ENCODE measurements around the gene MCF2L2.

MCF2L2 gene

GRCh38 chr3:183210862-183211341, 217.5 kb downstream of the MCF2L2 start:
- no peak for DNase-seq (ENCODE audit: low spot score)
- ChIA-PET POLR2A (ENCODE audit: low non-redundant PET) (no interaction called here), CTCF (interaction anchor here (1.0 kb wide), 1 partner anchor 171 kb away, joined by 3 read pairs; no protein-coding TSS in a partner anchor)
- TF ChIP-seq CTCF (conservative IDR thresholded peaks at IDR 0.05; ENCODE audit: low read depth) = no peak
- H3K27ac ChIP-seq = no peak overlapping the region

GRCh38 chr3:183210341-183210740, 218.1 kb downstream of the MCF2L2 start:
- CTCF ChIA-PET = interaction anchor here (1.0 kb wide), 1 partner anchor 172 kb away, joined by 3 read pairs; no protein-coding TSS in a partner anchor
- no peak overlapping the region for H3K27ac ChIP-seq
- POLR2A ChIA-PET (ENCODE audit: low non-redundant PET) = no interaction called here
- TF ChIP-seq CTCF (conservative IDR thresholded peaks at IDR 0.05; ENCODE audit: low read depth) = no peak
- DNase-seq (ENCODE audit: low spot score) = no peak

- no peak overlapping the region for H3K27ac ChIP-seq
- TF ChIP-seq CTCF (conservative IDR thresholded peaks at IDR 0.05; ENCODE audit: low read depth) = no peak
- POLR2A ChIA-PET (ENCODE audit: low non-redundant PET) = no interaction called here
- no peak for DNase-seq (ENCODE audit: low spot score)
- CTCF ChIA-PET = no interaction called here
Measured at GRCh38 chr3:183208800-183209199, 219.6 kb downstream of the MCF2L2 start.

GRCh38 chr3:183208260-183208659, 220.2 kb downstream of the MCF2L2 start:
- no peak overlapping the region for H3K27ac ChIP-seq
- TF ChIP-seq CTCF (conservative IDR thresholded peaks at IDR 0.05; ENCODE audit: low read depth) = no peak
- POLR2A ChIA-PET (ENCODE audit: low non-redundant PET) = no interaction called here
- DNase-seq (ENCODE audit: low spot score) = no peak
- CTCF ChIA-PET = interaction anchor here (1.2 kb wide), 1 partner anchor 32 kb away, joined by 3 read pairs; no protein-coding TSS in a partner anchor

- no peak overlapping the region for H3K27ac ChIP-seq
- no peak for TF ChIP-seq CTCF (conservative IDR thresholded peaks at IDR 0.05; ENCODE audit: low read depth)
- no peak for DNase-seq (ENCODE audit: low spot score)
- ChIA-PET CTCF (no interaction called here), POLR2A (ENCODE audit: low non-redundant PET) (no interaction called here)
Measured at GRCh38 chr3:183203670-183204069, 224.7 kb downstream of the MCF2L2 start.

GRCh38 chr3:183202004-183202722, 226.3 kb downstream of the MCF2L2 start:
- ChIA-PET POLR2A (ENCODE audit: low non-redundant PET) (interaction anchor here (0.5 kb wide), 1 partner anchor 664 kb away, joined by 3 read pairs; no protein-coding TSS in a partner anchor), CTCF (no interaction called here)
- DNase-seq (ENCODE audit: low spot score) = no peak
- TF ChIP-seq CTCF (conservative IDR thresholded peaks at IDR 0.05; ENCODE audit: low read depth) = no peak
- no peak overlapping the region for H3K27ac ChIP-seq

All from RWPE1 (cell line).